ENCODE measurements around the gene AIPL1.

Gene AIPL1

GRCh38 chr17:6421700-6422604 is 13.0 kb downstream of the AIPL1 start:
- peak; percentile 65 to 73 for DNase-seq (ENCODE audit: low read depth in 2 of 2)

- no peak for DNase-seq (ENCODE audit: low read depth in 2 of 2)
These were observed 14.7 kb downstream of the AIPL1 start for GRCh38 chr17:6420173-6420641.

GRCh38 chr17:6415616-6416015 is 19.3 kb downstream of the AIPL1 start:
- DNase-seq (ENCODE audit: low read depth in 2 of 2) = no peak

- no peak for DNase-seq (ENCODE audit: low read depth in 2 of 2)
These were observed 21.9 kb downstream of the AIPL1 start for GRCh38 chr17:6413065-6413464.

- DNase-seq (ENCODE audit: low read depth in 2 of 2) = no peak
These were observed 26.2 kb downstream of the AIPL1 start for GRCh38 chr17:6408735-6409134.

GRCh38 chr17:6408276-6408675 is 26.6 kb downstream of the AIPL1 start:
- DNase-seq (ENCODE audit: low read depth in 2 of 2) = no peak

- DNase-seq (ENCODE audit: low read depth in 2 of 2) = no peak
These were observed 32.7 kb downstream of the AIPL1 start for GRCh38 chr17:6402258-6402657.

GRCh38 chr17:6398955-6399354 is 36.0 kb downstream of the AIPL1 start:
- no peak for DNase-seq (ENCODE audit: low read depth in 2 of 2)

GRCh38 chr17:6394055-6394606 is 40.8 kb downstream of the AIPL1 start:
- no peak for DNase-seq (ENCODE audit: low read depth in 2 of 2)

- no peak for DNase-seq (ENCODE audit: low read depth in 2 of 2)
These were observed 41.5 kb downstream of the AIPL1 start for GRCh38 chr17:6393351-6393952.

- DNase-seq (ENCODE audit: low read depth in 2 of 2) = no peak
These were observed 42.1 kb downstream of the AIPL1 start for GRCh38 chr17:6392609-6393350.

GRCh38 chr17:6388416-6388815 is 46.5 kb downstream of the AIPL1 start:
- DNase-seq (ENCODE audit: low read depth in 2 of 2) = no peak

GRCh38 chr17:6387858-6388257 is 47.1 kb downstream of the AIPL1 start:
- DNase-seq (ENCODE audit: low read depth in 2 of 2) = no peak

GRCh38 chr17:6387442-6387841 is 47.5 kb downstream of the AIPL1 start:
- DNase-seq (ENCODE audit: low read depth in 2 of 2) = no peak

GRCh38 chr17:6386041-6386630 is 48.8 kb downstream of the AIPL1 start:
- no peak for DNase-seq (ENCODE audit: low read depth in 2 of 2)

- no peak for DNase-seq (ENCODE audit: low read depth in 2 of 2)
These were observed 50.4 kb downstream of the AIPL1 start for GRCh38 chr17:6384481-6384880.

GRCh38 chr17:6381526-6382465 is 53.1 kb downstream of the AIPL1 start:
- no peak for DNase-seq (ENCODE audit: low read depth in 2 of 2)

- DNase-seq (ENCODE audit: low read depth in 2 of 2) = no peak
These were observed 53.9 kb downstream of the AIPL1 start for GRCh38 chr17:6380915-6381438.

- DNase-seq (ENCODE audit: low read depth in 2 of 2) = no peak
These were observed 57.0 kb downstream of the AIPL1 start for GRCh38 chr17:6377906-6378305.

GRCh38 chr17:6376931-6377361 is 58.0 kb downstream of the AIPL1 start:
- no peak for DNase-seq (ENCODE audit: low read depth in 2 of 2)
